ENCODE measurements around the gene RBMS3. TPM values are rescaled to one million over a fixed set of nuclear protein-coding genes. Genes with fewer than 3 reads are reported as not detected.

RBMS3 gene
- total and polyA plus RNA-seq, 7 donors: 0.46 to 61.9 (median 39.9) TPM

DNA sequence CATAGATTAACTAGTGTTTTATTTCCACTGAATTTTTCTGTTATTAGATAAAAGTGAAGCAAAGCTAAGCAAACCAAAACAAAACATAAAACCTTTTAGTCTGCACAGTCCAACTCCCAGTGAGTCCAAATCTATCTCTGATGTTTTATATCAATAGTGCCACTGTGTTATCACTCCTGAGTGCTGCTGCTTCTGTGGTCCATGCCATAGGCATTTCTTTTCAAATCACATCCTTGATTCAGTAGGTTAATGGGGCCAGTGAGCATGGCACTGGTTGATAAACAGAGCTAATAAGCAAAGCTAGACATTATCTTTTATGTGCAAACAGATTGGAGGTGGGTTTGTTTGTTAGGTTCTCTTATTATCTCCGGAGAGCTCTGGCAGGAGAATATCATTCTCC is 30.0 kb downstream of the RBMS3 start:
- Histone ChIP-seq H3K4me3 (no peak overlapping the region), H3K4me1 (peaks cover 0 to 76% (median 52%) of the 10 kb centered on the region in 4 donors), H3K9me3 (no peaks in the 10 kb centered on the region), H3K27ac (peak overlapping the region in 3 of 4 donors; percentile 68 to 75 (median 73)), H3K27me3 (no peaks in the 10 kb centered on the region), H3K36me3 (no peaks in the 10 kb centered on the region)
- TF ChIP-seq POLR2AphosphoS5 (IDR thresholded peaks at IDR 0.05) (no peak), CTCF (IDR thresholded peaks at IDR 0.05) (no peak), POLR2A (IDR thresholded peaks at IDR 0.05) (no peak), EP300 (IDR thresholded peaks at IDR 0.05) (no peak)
- intact Hi-C loops (cut with DNase I): no loop called here
- DNase-seq: no peak
- WGBS, 2 donors: 80 to 83% methylated on average over 1 of the region's 1 CpG

- Histone ChIP-seq H3K4me1 (peaks cover 0 to 81% (median 52%) of the 10 kb centered on the region in 4 donors), H3K36me3 (no peaks in the 10 kb centered on the region), H3K4me3 (no peak overlapping the region), H3K27ac (peak overlapping the region in 3 of 4 donors; percentile 68 to 75 (median 73)), H3K9me3 (no peaks in the 10 kb centered on the region), H3K27me3 (no peaks in the 10 kb centered on the region)
- intact Hi-C loops (cut with DNase I): no loop called here
- DNase-seq: no peak
- TF ChIP-seq POLR2AphosphoS5 (IDR thresholded peaks at IDR 0.05): peak in 1 of 4 donors; percentile 28
- TF ChIP-seq EP300 (IDR thresholded peaks at IDR 0.05): no peak
- no peak for TF ChIP-seq POLR2A (IDR thresholded peaks at IDR 0.05)
- WGBS, 2 donors: 78 to 84% methylated on average over 3 of the region's 3 CpGs
Measured at GRCh38 chr3:29311795-29312194, 30.9 kb downstream of the RBMS3 start.

GRCh38 chr3:29312395-29312794 is 31.5 kb downstream of the RBMS3 start:
- Histone ChIP-seq H3K9me3 (no peaks in the 10 kb centered on the region), H3K4me3 (no peak overlapping the region), H3K4me1 (peaks cover 0 to 81% (median 55%) of the 10 kb centered on the region in 4 donors), H3K36me3 (no peaks in the 10 kb centered on the region), H3K27me3 (no peaks in the 10 kb centered on the region), H3K27ac (peak overlapping the region in 3 of 4 donors; percentile 68 to 75 (median 73))
- intact Hi-C loops (cut with DNase I): no loop called here
- WGBS, 2 donors: 92 to 95% methylated on average over 2 of the region's 2 CpGs
- no peak for TF ChIP-seq EP300 (IDR thresholded peaks at IDR 0.05)
- no peak for DNase-seq

DNA sequence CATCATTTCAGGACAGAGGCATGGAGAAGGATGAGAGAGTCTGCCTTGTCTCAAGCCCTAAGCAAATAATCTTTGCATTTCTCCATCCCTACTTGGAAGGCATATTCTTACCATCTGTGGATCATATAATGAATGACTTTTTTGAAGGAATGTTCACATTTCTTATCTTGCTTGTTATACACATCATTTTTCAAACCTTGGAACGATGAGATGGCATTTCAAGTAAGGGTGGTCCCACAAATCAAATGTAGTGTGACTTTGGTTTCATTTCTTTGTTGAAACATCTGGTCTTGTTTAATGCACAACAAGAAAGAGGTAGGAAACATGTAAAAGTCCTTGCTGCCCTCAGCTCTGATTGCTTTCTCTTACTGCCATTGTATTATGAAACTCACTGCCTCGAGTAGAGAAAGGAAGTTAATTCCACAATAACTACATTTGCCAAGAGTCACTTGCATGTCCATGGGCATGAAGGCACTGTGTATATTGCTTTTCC is 32.1 kb downstream of the RBMS3 start:
- TF ChIP-seq EP300 (IDR thresholded peaks at IDR 0.05): no peak
- Histone ChIP-seq H3K27me3 (no peaks in the 10 kb centered on the region), H3K4me3 (no peak overlapping the region), H3K36me3 (no peaks in the 10 kb centered on the region), H3K4me1 (peaks cover 0 to 81% (median 56%) of the 10 kb centered on the region in 4 donors), H3K27ac (peak overlapping the region in 3 of 4 donors; percentile 68 to 75 (median 73)), H3K9me3 (no peaks in the 10 kb centered on the region)
- no peak for DNase-seq
- intact Hi-C loops (cut with DNase I): no loop called here
- 52 to 67% methylated on average over 2 of the region's 2 CpGs for WGBS, 2 donors

- TF ChIP-seq CTCF (IDR thresholded peaks at IDR 0.05) (no peak), EP300 (IDR thresholded peaks at IDR 0.05) (no peak), POLR2AphosphoS5 (IDR thresholded peaks at IDR 0.05) (no peak), POLR2A (IDR thresholded peaks at IDR 0.05) (no peak)
- 73 to 78% methylated on average over 1 of the region's 1 CpG for WGBS, 2 donors
- intact Hi-C loops (cut with DNase I): no loop called here
- no peak for DNase-seq
- Histone ChIP-seq H3K4me1 (peaks cover 0 to 89% (median 65%) of the 10 kb centered on the region in 4 donors), H3K27ac (peak overlapping the region in 3 of 4 donors; percentile 68 to 75 (median 73)), H3K36me3 (no peaks in the 10 kb centered on the region), H3K4me3 (no peak overlapping the region), H3K27me3 (no peaks in the 10 kb centered on the region), H3K9me3 (no peaks in the 10 kb centered on the region)
Measured at GRCh38 chr3:29313981-29314726, 33.3 kb downstream of the RBMS3 start.

GRCh38 chr3:29314727-29315088 is 33.8 kb downstream of the RBMS3 start:
- Histone ChIP-seq H3K4me1 (peaks cover 0 to 94% (median 69%) of the 10 kb centered on the region in 4 donors), H3K9me3 (no peaks in the 10 kb centered on the region), H3K27ac (peak overlapping the region in 3 of 4 donors; percentile 68 to 75 (median 73)), H3K36me3 (no peaks in the 10 kb centered on the region), H3K4me3 (no peak overlapping the region), H3K27me3 (no peaks in the 10 kb centered on the region)
- no peak for DNase-seq
- TF ChIP-seq EP300 (IDR thresholded peaks at IDR 0.05) (no peak), CTCF (IDR thresholded peaks at IDR 0.05) (no peak), POLR2A (IDR thresholded peaks at IDR 0.05) (no peak), POLR2AphosphoS5 (IDR thresholded peaks at IDR 0.05) (no peak)
- intact Hi-C loops (cut with DNase I): loop anchor here (5.0 kb wide), 1 partner anchor 32 kb away; the partner anchor contains the start of gene RBMS3
